ENCODE results near the gene ALPK3.
A peak's percentile ranks its signal among the peaks of the same experiment; 100 is the strongest.

Gene ALPK3

GRCh38 chr15:84879088-84879780 is 62.1 kb downstream of the ALPK3 start:
- H3K4me3 Mint-ChIP-seq, result no peak overlapping the region
- H3K9me3 Mint-ChIP-seq, result no peaks in the 10 kb centered on the region
- H3K36me3 Mint-ChIP-seq (ENCODE audit: low read depth), result no peaks in the 10 kb centered on the region
- H3K27ac Mint-ChIP-seq, result no peak overlapping the region
- H3K4me1 Mint-ChIP-seq, result no peaks in the 10 kb centered on the region
- DNase-seq (no peak), ATAC-seq (no peak)
- no peaks in the 10 kb centered on the region for H3K27me3 Mint-ChIP-seq

- H3K9me3 Mint-ChIP-seq, result no peaks in the 10 kb centered on the region
- no peak for ATAC-seq
Measured at GRCh38 chr15:84880007-84880406, 62.9 kb downstream of the ALPK3 start.

GRCh38 chr15:84880822-84881519 is 63.8 kb downstream of the ALPK3 start:
- H3K4me1 Mint-ChIP-seq, result no peaks in the 10 kb centered on the region
- no peak overlapping the region for H3K27ac Mint-ChIP-seq
- no peaks in the 10 kb centered on the region for H3K9me3 Mint-ChIP-seq

More at GRCh38 chr15:84880007-84880406, 62.9 kb downstream of the ALPK3 start:
- Mint-ChIP-seq H3K4me1 (no peaks in the 10 kb centered on the region), H3K4me3 (no peak overlapping the region), H3K36me3 (ENCODE audit: low read depth) (no peaks in the 10 kb centered on the region), H3K27ac (no peak overlapping the region), H3K27me3 (no peaks in the 10 kb centered on the region)
- DNase-seq, result no peak

GRCh38 chr15:84881520-84881830 is 64.3 kb downstream of the ALPK3 start:
- no peak for ATAC-seq
- Mint-ChIP-seq H3K9me3 (no peaks in the 10 kb centered on the region), H3K27me3 (no peaks in the 10 kb centered on the region), H3K27ac (no peak overlapping the region), H3K4me3 (no peak overlapping the region), H3K4me1 (no peaks in the 10 kb centered on the region), H3K36me3 (ENCODE audit: low read depth) (no peaks in the 10 kb centered on the region)
- no peak for DNase-seq

More at GRCh38 chr15:84880822-84881519, 63.8 kb downstream of the ALPK3 start:
- DNase-seq (no peak), ATAC-seq (no peak)
- Mint-ChIP-seq H3K27me3 (no peaks in the 10 kb centered on the region), H3K36me3 (ENCODE audit: low read depth) (no peaks in the 10 kb centered on the region), H3K4me3 (no peak overlapping the region)

GRCh38 chr15:84883466-84883865 is 66.3 kb downstream of the ALPK3 start:
- H3K4me3 Mint-ChIP-seq, result no peak overlapping the region
- DNase-seq (no peak), ATAC-seq (no peak)
- no peaks in the 10 kb centered on the region for H3K4me1 Mint-ChIP-seq
- no peaks in the 10 kb centered on the region for H3K9me3 Mint-ChIP-seq
- no peaks in the 10 kb centered on the region for H3K27me3 Mint-ChIP-seq
- no peaks in the 10 kb centered on the region for H3K36me3 Mint-ChIP-seq (ENCODE audit: low read depth)
- H3K27ac Mint-ChIP-seq, result no peak overlapping the region

- H3K27ac Mint-ChIP-seq, result no peak within 1 kb of the TSS
- ATAC-seq, result no peak
- no peaks in the 10 kb centered on the region for H3K27me3 Mint-ChIP-seq
Measured at GRCh38 chr15:84883916-84884781, 67.0 kb downstream of the ALPK3 start, which contains the start of gene SLC28A1. Gene SLC28A1 (plus strand): TSS chr15:84884662. CDS start chr15:84887761, 3,099 bp downstream.

GRCh38 chr15:84885801-84886200 is 68.6 kb downstream of the ALPK3 start:
- Mint-ChIP-seq H3K4me3 (no peak overlapping the region), H3K36me3 (ENCODE audit: low read depth) (no peaks in the 10 kb centered on the region), H3K27ac (no peak overlapping the region), H3K4me1 (no peaks in the 10 kb centered on the region), H3K9me3 (no peaks in the 10 kb centered on the region), H3K27me3 (peaks cover 1% of the 10 kb centered on the region)
- ATAC-seq, result no peak
- DNase-seq, result no peak

More at GRCh38 chr15:84883916-84884781, 67.0 kb downstream of the ALPK3 start, which contains the start of gene SLC28A1:
- H3K9me3 Mint-ChIP-seq, result no peaks in the 10 kb centered on the region
- H3K4me3 Mint-ChIP-seq, result no peak within 1 kb of the TSS
- DNase-seq, result no peak
- H3K4me1 Mint-ChIP-seq, result no peaks in the 10 kb centered on the region
- no peaks in the 10 kb centered on the region for H3K36me3 Mint-ChIP-seq (ENCODE audit: low read depth)

- Mint-ChIP-seq H3K4me3 (no peak overlapping the region), H3K9me3 (no peaks in the 10 kb centered on the region), H3K27ac (no peak overlapping the region), H3K36me3 (ENCODE audit: low read depth) (no peaks in the 10 kb centered on the region), H3K27me3 (peaks cover 3% of the 10 kb centered on the region), H3K4me1 (no peaks in the 10 kb centered on the region)
- DNase-seq (no peak), ATAC-seq (no peak)
Measured at GRCh38 chr15:84886211-84886983, 69.2 kb downstream of the ALPK3 start.

GRCh38 chr15:84886984-84887299 is 69.8 kb downstream of the ALPK3 start:
- H3K4me1 Mint-ChIP-seq, result no peaks in the 10 kb centered on the region
- H3K4me3 Mint-ChIP-seq, result no peak overlapping the region
- ATAC-seq (no peak), DNase-seq (no peak)
- no peak overlapping the region for H3K27ac Mint-ChIP-seq
- no peaks in the 10 kb centered on the region for H3K9me3 Mint-ChIP-seq
- no peaks in the 10 kb centered on the region for H3K36me3 Mint-ChIP-seq (ENCODE audit: low read depth)
- peaks cover 3% of the 10 kb centered on the region for H3K27me3 Mint-ChIP-seq

- DNase-seq (no peak), ATAC-seq (peak; percentile 23)
- Mint-ChIP-seq H3K4me1 (no peaks in the 10 kb centered on the region), H3K9me3 (no peaks in the 10 kb centered on the region), H3K27ac (no peak overlapping the region), H3K27me3 (peaks cover 3% of the 10 kb centered on the region), H3K36me3 (ENCODE audit: low read depth) (no peaks in the 10 kb centered on the region), H3K4me3 (no peak overlapping the region)
Measured at GRCh38 chr15:84887938-84888337, 70.8 kb downstream of the ALPK3 start.

GRCh38 chr15:84888639-84889038 is 71.5 kb downstream of the ALPK3 start:
- H3K36me3 Mint-ChIP-seq (ENCODE audit: low read depth), result no peaks in the 10 kb centered on the region
- H3K27me3 Mint-ChIP-seq, result peaks cover 3% of the 10 kb centered on the region
- DNase-seq (no peak), ATAC-seq (no peak)
- no peak overlapping the region for H3K27ac Mint-ChIP-seq
- no peaks in the 10 kb centered on the region for H3K9me3 Mint-ChIP-seq
- no peak overlapping the region for H3K4me3 Mint-ChIP-seq
- H3K4me1 Mint-ChIP-seq, result no peaks in the 10 kb centered on the region

- no peak overlapping the region for H3K4me3 Mint-ChIP-seq
- no peak for ATAC-seq
- H3K4me1 Mint-ChIP-seq, result no peaks in the 10 kb centered on the region
- no peaks in the 10 kb centered on the region for H3K36me3 Mint-ChIP-seq (ENCODE audit: low read depth)
- H3K27me3 Mint-ChIP-seq, result peaks cover 3% of the 10 kb centered on the region
- H3K27ac Mint-ChIP-seq, result no peak overlapping the region
- no peak for DNase-seq
- H3K9me3 Mint-ChIP-seq, result no peaks in the 10 kb centered on the region
Measured at GRCh38 chr15:84889313-84889990, 72.3 kb downstream of the ALPK3 start.

- Mint-ChIP-seq H3K4me1 (no peaks in the 10 kb centered on the region), H3K4me3 (no peak overlapping the region), H3K9me3 (no peaks in the 10 kb centered on the region), H3K36me3 (ENCODE audit: low read depth) (no peaks in the 10 kb centered on the region), H3K27ac (no peak overlapping the region), H3K27me3 (peaks cover 3% of the 10 kb centered on the region)
- ATAC-seq (no peak), DNase-seq (no peak)
Measured at GRCh38 chr15:84889991-84890669, 73.0 kb downstream of the ALPK3 start.

Data from activated naive CD8-positive, alpha-beta T cell treated with anti-CD3 and anti-CD28 coated beads, Interleukin-2, amount 50 U/mL, for 24 hours (primary cell).